Mucosa of stomach (tissue), 1 donor: ENCODE measurements around the gene CASP9.

Source experiments
- H3K27me3 ChIP-seq: one replicate; pipeline ENCODE4 v1.7.0; 2013; ENCODE audit warnings: mild to moderate bottlenecking, low read length; ENCODE audit not compliant: control insufficient read depth, insufficient read depth
- H3K36me3 ChIP-seq: one replicate; pipeline ENCODE4 v1.7.0; 2013; ENCODE audit warnings: low read length; ENCODE audit not compliant: control insufficient read depth, insufficient read depth
- H3K4me1 ChIP-seq: one replicate; pipeline ENCODE4 v1.7.0; 2013; ENCODE audit warnings: mild to moderate bottlenecking, low read length; ENCODE audit not compliant: control insufficient read depth, insufficient read depth
- H3K4me3 ChIP-seq: one replicate; pipeline ENCODE4 v1.7.0; 2013; ENCODE audit warnings: low read length
- H3K9ac ChIP-seq: one replicate; pipeline ENCODE4 v1.7.0; 2013; ENCODE audit warnings: mild to moderate bottlenecking, low read length, moderate library complexity
- H3K9me3 ChIP-seq: one replicate; pipeline ENCODE4 v1.7.0; 2013; ENCODE audit warnings: mild to moderate bottlenecking, low read length, moderate library complexity; ENCODE audit not compliant: control insufficient read depth
- donor health status: Pancreatic carcinoma.

The CASP9 gene

GRCh38 chr1:15456313-15456954 is 67.6 kb downstream of the CASP9 start, which contains the start of gene CELA2A:
Gene CELA2A, plus strand, starts transcription at chr1:15456732. Its CDS starts 22 bp downstream, at chr1:15456754.
- H3K27me3 ChIP-seq = no peaks in the 10 kb centered on the region

GRCh38 chr1:15455522-15455921 is 68.5 kb downstream of the CASP9 start:
- Histone ChIP-seq H3K36me3 (no peaks in the 10 kb centered on the region), H3K4me3 (no peak overlapping the region), H3K9me3 (no peaks in the 10 kb centered on the region)

More at GRCh38 chr1:15456313-15456954, 67.6 kb downstream of the CASP9 start, which contains the start of gene CELA2A:
- no peak within 1 kb of the TSS for H3K9ac ChIP-seq
- no peaks in the 10 kb centered on the region for H3K36me3 ChIP-seq
- no peaks in the 10 kb centered on the region for H3K9me3 ChIP-seq
- H3K4me1 ChIP-seq = peaks cover 14% of the 10 kb centered on the region
- no peak within 1 kb of the TSS for H3K4me3 ChIP-seq

GRCh38 chr1:15454256-15454655 is 69.8 kb downstream of the CASP9 start:
- H3K4me3 ChIP-seq = no peak overlapping the region
- no peak overlapping the region for H3K9ac ChIP-seq
- no peaks in the 10 kb centered on the region for H3K36me3 ChIP-seq
- no peaks in the 10 kb centered on the region for H3K9me3 ChIP-seq
- peaks cover 14% of the 10 kb centered on the region for H3K4me1 ChIP-seq
- no peaks in the 10 kb centered on the region for H3K27me3 ChIP-seq

More at GRCh38 chr1:15455522-15455921, 68.5 kb downstream of the CASP9 start:
- Histone ChIP-seq H3K27me3 (no peaks in the 10 kb centered on the region), H3K4me1 (peaks cover 14% of the 10 kb centered on the region), H3K9ac (no peak overlapping the region)

- no peak overlapping the region for H3K9ac ChIP-seq
- H3K9me3 ChIP-seq = no peaks in the 10 kb centered on the region
- peaks cover 14% of the 10 kb centered on the region for H3K4me1 ChIP-seq
- no peak overlapping the region for H3K4me3 ChIP-seq
- H3K36me3 ChIP-seq = no peaks in the 10 kb centered on the region
- no peaks in the 10 kb centered on the region for H3K27me3 ChIP-seq
Measured at GRCh38 chr1:15453734-15454133, 70.3 kb downstream of the CASP9 start.

- peaks cover 14% of the 10 kb centered on the region for H3K4me1 ChIP-seq
- H3K36me3 ChIP-seq = no peaks in the 10 kb centered on the region
- no peak overlapping the region for H3K9ac ChIP-seq
- no peaks in the 10 kb centered on the region for H3K9me3 ChIP-seq
- H3K4me3 ChIP-seq = no peak overlapping the region
- H3K27me3 ChIP-seq = no peaks in the 10 kb centered on the region
Measured at GRCh38 chr1:15452866-15453571, 71.0 kb downstream of the CASP9 start.

GRCh38 chr1:15452216-15452615 is 71.8 kb downstream of the CASP9 start:
- Histone ChIP-seq H3K9me3 (no peaks in the 10 kb centered on the region), H3K4me1 (peaks cover 11% of the 10 kb centered on the region), H3K27me3 (peaks cover 5% of the 10 kb centered on the region), H3K36me3 (no peaks in the 10 kb centered on the region), H3K9ac (no peak overlapping the region), H3K4me3 (no peak overlapping the region)

GRCh38 chr1:15451014-15451722 is 72.8 kb downstream of the CASP9 start:
- no peaks in the 10 kb centered on the region for H3K36me3 ChIP-seq
- H3K9ac ChIP-seq = no peak overlapping the region
- H3K4me3 ChIP-seq = no peak overlapping the region
- peaks cover 8% of the 10 kb centered on the region for H3K27me3 ChIP-seq
- H3K4me1 ChIP-seq = peaks cover 8% of the 10 kb centered on the region
- no peaks in the 10 kb centered on the region for H3K9me3 ChIP-seq

- H3K4me1 ChIP-seq = peaks cover 7% of the 10 kb centered on the region
- H3K4me3 ChIP-seq = no peak overlapping the region
- H3K36me3 ChIP-seq = no peaks in the 10 kb centered on the region
- no peaks in the 10 kb centered on the region for H3K9me3 ChIP-seq
- no peak overlapping the region for H3K9ac ChIP-seq
- H3K27me3 ChIP-seq = peaks cover 10% of the 10 kb centered on the region
Measured at GRCh38 chr1:15449567-15449966, 74.4 kb downstream of the CASP9 start.

- Histone ChIP-seq H3K36me3 (no peaks in the 10 kb centered on the region), H3K27me3 (peaks cover 10% of the 10 kb centered on the region), H3K4me3 (no peak overlapping the region), H3K9me3 (no peaks in the 10 kb centered on the region), H3K4me1 (peaks cover 1% of the 10 kb centered on the region), H3K9ac (no peak overlapping the region)
Measured at GRCh38 chr1:15448877-15449462, 75.0 kb downstream of the CASP9 start.

- Histone ChIP-seq H3K4me1 (no peaks in the 10 kb centered on the region), H3K9ac (no peak overlapping the region), H3K9me3 (no peaks in the 10 kb centered on the region), H3K4me3 (no peak overlapping the region), H3K36me3 (no peaks in the 10 kb centered on the region), H3K27me3 (peaks cover 10% of the 10 kb centered on the region)
Measured at GRCh38 chr1:15446212-15446611, 77.8 kb downstream of the CASP9 start.

GRCh38 chr1:15445390-15446122 is 78.5 kb downstream of the CASP9 start:
- Histone ChIP-seq H3K36me3 (no peaks in the 10 kb centered on the region), H3K9ac (no peak overlapping the region), H3K9me3 (no peaks in the 10 kb centered on the region), H3K4me1 (no peaks in the 10 kb centered on the region), H3K27me3 (peaks cover 10% of the 10 kb centered on the region), H3K4me3 (no peak overlapping the region)
